ENCODE data around the gene SLC12A3.

- TF ChIP-seq, protein P1, sequence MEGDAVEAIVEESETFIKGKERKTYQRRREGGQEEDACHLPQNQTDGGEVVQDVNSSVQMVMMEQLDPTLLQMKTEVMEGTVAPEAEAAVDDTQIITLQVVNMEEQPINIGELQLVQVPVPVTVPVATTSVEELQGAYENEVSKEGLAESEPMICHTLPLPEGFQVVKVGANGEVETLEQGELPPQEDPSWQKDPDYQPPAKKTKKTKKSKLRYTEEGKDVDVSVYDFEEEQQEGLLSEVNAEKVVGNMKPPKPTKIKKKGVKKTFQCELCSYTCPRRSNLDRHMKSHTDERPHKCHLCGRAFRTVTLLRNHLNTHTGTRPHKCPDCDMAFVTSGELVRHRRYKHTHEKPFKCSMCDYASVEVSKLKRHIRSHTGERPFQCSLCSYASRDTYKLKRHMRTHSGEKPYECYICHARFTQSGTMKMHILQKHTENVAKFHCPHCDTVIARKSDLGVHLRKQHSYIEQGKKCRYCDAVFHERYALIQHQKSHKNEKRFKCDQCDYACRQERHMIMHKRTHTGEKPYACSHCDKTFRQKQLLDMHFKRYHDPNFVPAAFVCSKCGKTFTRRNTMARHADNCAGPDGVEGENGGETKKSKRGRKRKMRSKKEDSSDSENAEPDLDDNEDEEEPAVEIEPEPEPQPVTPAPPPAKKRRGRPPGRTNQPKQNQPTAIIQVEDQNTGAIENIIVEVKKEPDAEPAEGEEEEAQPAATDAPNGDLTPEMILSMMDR (IDR thresholded peaks at IDR 0.05), result no peak
- no peak for TF ChIP-seq POLR2A (IDR thresholded peaks at IDR 0.05)
Observed at GRCh38 chr16:56946767-56947603, 82.0 kb downstream of the SLC12A3 start.

Measured in adrenal gland (tissue), 5 donors.